IPS-11a (cell line): ENCODE data around the gene GPR108.
"Not testable (repeated sequence)": the region's sequence is repeated elsewhere in the genome, so short reads cannot be mapped to it uniquely, and the experiment has no call there.

Source experiments
- H3K4me3 ChIP-seq: one replicate; pipeline ENCODE4 v1.5.1; 2013; ENCODE audit warnings: low read depth, low read length, control low read depth

The GPR108 gene

GRCh38 chr19:6721138-6721474 lies 16.3 kb downstream of the GPR108 start:
- no peak overlapping the region for H3K4me3 ChIP-seq

- no peak within 1 kb of the TSS for H3K4me3 ChIP-seq
Observed at GRCh38 chr19:6720369-6721137, 16.8 kb downstream of the GPR108 start, which contains the start of gene C3. C3 (minus strand) TSS chr19:6720650; CDS start chr19:6720589, 61 bp downstream.

- no peak overlapping the region for H3K4me3 ChIP-seq
Observed at GRCh38 chr19:6719992-6720368, 17.4 kb downstream of the GPR108 start.

GRCh38 chr19:6719540-6719861 lies 17.9 kb downstream of the GPR108 start:
- H3K4me3 ChIP-seq = no peak overlapping the region

GRCh38 chr19:6718741-6719539 lies 18.4 kb downstream of the GPR108 start:
- H3K4me3 ChIP-seq = no peak overlapping the region

GRCh38 chr19:6718111-6718740 lies 19.2 kb downstream of the GPR108 start:
- H3K4me3 ChIP-seq = no peak overlapping the region

GRCh38 chr19:6717441-6717971 lies 19.9 kb downstream of the GPR108 start:
- H3K4me3 ChIP-seq = no peak overlapping the region

- no peak overlapping the region for H3K4me3 ChIP-seq
Observed at GRCh38 chr19:6717036-6717435, 20.3 kb downstream of the GPR108 start.

GRCh38 chr19:6716610-6716970 lies 20.8 kb downstream of the GPR108 start:
- no peak overlapping the region for H3K4me3 ChIP-seq

- no peak overlapping the region for H3K4me3 ChIP-seq
Observed at GRCh38 chr19:6714749-6715555, 22.4 kb downstream of the GPR108 start.

GRCh38 chr19:6713773-6714692 lies 23.3 kb downstream of the GPR108 start:
- no peak overlapping the region for H3K4me3 ChIP-seq

- H3K4me3 ChIP-seq = no peak overlapping the region
Observed at GRCh38 chr19:6712692-6713670, 24.4 kb downstream of the GPR108 start.

GRCh38 chr19:6712231-6712630 lies 25.1 kb downstream of the GPR108 start:
- no peak overlapping the region for H3K4me3 ChIP-seq

GRCh38 chr19:6711605-6712004 lies 25.8 kb downstream of the GPR108 start:
- no peak overlapping the region for H3K4me3 ChIP-seq

- peak overlapping the region; percentile 29 for H3K4me3 ChIP-seq
Observed at GRCh38 chr19:6711078-6711361, 26.4 kb downstream of the GPR108 start.

GRCh38 chr19:6710273-6711077 lies 26.9 kb downstream of the GPR108 start:
- H3K4me3 ChIP-seq = peak overlapping the region; percentile 29

- no peak overlapping the region for H3K4me3 ChIP-seq
Observed at GRCh38 chr19:6709549-6709948, 27.8 kb downstream of the GPR108 start.

GRCh38 chr19:6708913-6709312 lies 28.5 kb downstream of the GPR108 start:
- not testable (repeated sequence) for H3K4me3 ChIP-seq
